Measurements from ENCODE around the gene CDKN2B. TPM values are rescaled to one million over a fixed set of nuclear protein-coding genes. Genes with fewer than 3 reads are reported as not detected.

CDKN2B gene
- polyA plus RNA-seq, 1 donor from 2014 or later = 0.15 TPM

- Histone ChIP-seq H2AFZ (ENCODE audit: low read depth, low read length) (no peak overlapping the region), H4K20me1 (ENCODE audit: insufficient read depth) (no peaks in the 10 kb centered on the region), H3K27me3 (ENCODE audit: insufficient read depth, low read depth, low read length) (no peaks in the 10 kb centered on the region), H3K4me2 (ENCODE audit: low read length) (no peak overlapping the region), H3K36me3 (ENCODE audit: insufficient read depth, low read length) (no peaks in the 10 kb centered on the region), H3K9me2 (ENCODE audit: insufficient read depth, low read length) (no peaks in the 10 kb centered on the region), H3K79me2 (replicated peaks; ENCODE audit: insufficient read depth, low read length) (no peaks in the 10 kb centered on the region), H3K4me3 (ENCODE audit: low read length) (no peak overlapping the region), H3K9me3 (ENCODE audit: low read length) (no peaks in the 10 kb centered on the region), H3K27ac (ENCODE audit: low read length) (no peak overlapping the region), H3F3A (ENCODE audit: insufficient read depth, low read length, poor library complexity, severe bottlenecking) (no peaks in the 10 kb centered on the region), H3K9ac (ENCODE audit: low read length) (no peak overlapping the region)
- TF ChIP-seq MXI1 (conservative IDR thresholded peaks at IDR 0.05; ENCODE audit: poor library complexity, severe bottlenecking) = no peak
- no peak for TF ChIP-seq RAD21 (conservative IDR thresholded peaks at IDR 0.05)
- TF ChIP-seq POLR2AphosphoS5 (IDR thresholded peaks at IDR 0.05) = no peak
- TF ChIP-seq SMC3 (conservative IDR thresholded peaks at IDR 0.05; ENCODE audit: poor library complexity) = no peak
- no peak for TF ChIP-seq TAF1 (IDR thresholded peaks at IDR 0.05; ENCODE audit: low read depth)
- no peak for TF ChIP-seq CTCF (IDR thresholded peaks at IDR 0.05; ENCODE audit: poor library complexity, severe bottlenecking)
- no peak for TF ChIP-seq EP300 (conservative IDR thresholded peaks at IDR 0.05; ENCODE audit: poor library complexity, severe bottlenecking)
These were observed 31.7 kb upstream of the CDKN2B start for GRCh38 chr9:22040760-22041159.

DNA sequence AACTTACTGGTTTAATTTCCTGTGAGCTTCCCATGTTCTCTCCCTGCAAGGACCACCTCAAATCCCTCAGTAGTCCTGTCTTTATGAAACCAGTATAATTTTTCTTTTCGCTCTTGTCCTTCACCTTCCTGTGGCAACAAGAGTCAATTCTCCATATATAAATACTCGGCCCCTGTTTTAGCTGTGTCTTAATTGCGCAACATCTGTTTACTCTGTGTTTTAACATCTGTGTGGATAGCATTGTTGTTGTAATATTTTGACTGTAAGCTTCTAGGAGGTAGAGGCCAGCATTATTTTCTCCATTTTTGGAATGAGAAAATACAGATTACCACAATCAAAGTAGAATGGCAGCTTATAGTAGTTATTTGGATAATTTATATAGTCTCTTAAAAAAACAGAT is 30.2 kb upstream of the CDKN2B start:
- H4K20me1 ChIP-seq (ENCODE audit: insufficient read depth) = no peaks in the 10 kb centered on the region
- no peak overlapping the region for H3K4me3 ChIP-seq (ENCODE audit: low read length)
- no peaks in the 10 kb centered on the region for H3K36me3 ChIP-seq (ENCODE audit: insufficient read depth, low read length)
- no peaks in the 10 kb centered on the region for H3K9me3 ChIP-seq (ENCODE audit: low read length)
- H3K9ac ChIP-seq (ENCODE audit: low read length) = no peak overlapping the region
- H3F3A ChIP-seq (ENCODE audit: insufficient read depth, low read length, poor library complexity, severe bottlenecking) = no peaks in the 10 kb centered on the region
- H3K27me3 ChIP-seq (ENCODE audit: insufficient read depth, low read depth, low read length) = no peaks in the 10 kb centered on the region
- H2AFZ ChIP-seq (ENCODE audit: low read depth, low read length) = no peak overlapping the region
- H3K4me2 ChIP-seq (ENCODE audit: low read length) = no peak overlapping the region
- TF ChIP-seq POLR2AphosphoS5 (IDR thresholded peaks at IDR 0.05) (no peak), EP300 (conservative IDR thresholded peaks at IDR 0.05; ENCODE audit: poor library complexity, severe bottlenecking) (no peak)
- H3K9me2 ChIP-seq (ENCODE audit: insufficient read depth, low read length) = no peaks in the 10 kb centered on the region
- no peaks in the 10 kb centered on the region for H3K79me2 ChIP-seq (replicated peaks; ENCODE audit: insufficient read depth, low read length)
- no peak overlapping the region for H3K27ac ChIP-seq (ENCODE audit: low read length)

GRCh38 chr9:22037954-22038690 is 29.0 kb upstream of the CDKN2B start:
- H3K4me3 ChIP-seq (ENCODE audit: low read length) = no peak overlapping the region
- no peaks in the 10 kb centered on the region for H3K9me3 ChIP-seq (ENCODE audit: low read length)
- H3K27me3 ChIP-seq (ENCODE audit: insufficient read depth, low read depth, low read length) = no peaks in the 10 kb centered on the region
- no peaks in the 10 kb centered on the region for H3K9me2 ChIP-seq (ENCODE audit: insufficient read depth, low read length)
- TF ChIP-seq SMC3 (conservative IDR thresholded peaks at IDR 0.05; ENCODE audit: poor library complexity) = no peak
- TF ChIP-seq CTCF (IDR thresholded peaks at IDR 0.05; ENCODE audit: poor library complexity, severe bottlenecking) = peak; percentile 42
- H2AFZ ChIP-seq (ENCODE audit: low read depth, low read length) = no peak overlapping the region
- no peaks in the 10 kb centered on the region for H3K36me3 ChIP-seq (ENCODE audit: insufficient read depth, low read length)
- H4K20me1 ChIP-seq (ENCODE audit: insufficient read depth) = no peaks in the 10 kb centered on the region
- H3K4me2 ChIP-seq (ENCODE audit: low read length) = no peak overlapping the region
- no peak overlapping the region for H3K27ac ChIP-seq (ENCODE audit: low read length)
- no peak overlapping the region for H3K9ac ChIP-seq (ENCODE audit: low read length)
- H3K79me2 ChIP-seq (replicated peaks; ENCODE audit: insufficient read depth, low read length) = no peaks in the 10 kb centered on the region
- H3F3A ChIP-seq (ENCODE audit: insufficient read depth, low read length, poor library complexity, severe bottlenecking) = no peaks in the 10 kb centered on the region

All from neural cell (in vitro differentiated cells).